SU-DHL-6 (cell line): Measurements from ENCODE around the gene SVIL.

ENCODE experiments used
- H2AFZ ChIP-seq: fragments of 200-600 bp; sonication (generic); 2 replicates; pipeline ENCODE4 v1.6.1; 2014; ENCODE audit warnings: low read depth, mild to moderate bottlenecking, moderate library complexity, mixed read lengths, antibody characterized with exemption, low read length; ENCODE audit not compliant: severe bottlenecking
- H3F3A ChIP-seq: fragments of 200-600 bp; shearing (Covaris generic); 2 replicates; pipeline ENCODE4 v1.6.0; 2016; ENCODE audit warnings: antibody characterized with exemption, mild to moderate bottlenecking; ENCODE audit not compliant: insufficient read depth
- H3K27ac ChIP-seq: fragments of 200-600 bp; sonication (generic); 2 replicates; pipeline ENCODE4 v1.5.1; 2016; ENCODE audit warnings: low read depth, mild to moderate bottlenecking, low read length, moderate library complexity, mixed read lengths
- H3K27me3 ChIP-seq: fragments of 200-600 bp; sonication (generic), shearing (Covaris generic); 2 replicates; pipeline ENCODE4 v1.6.0; 2014; ENCODE audit warnings: mild to moderate bottlenecking, low read length
- H3K36me3 ChIP-seq: fragments of 200-600 bp; sonication (generic); 2 replicates; pipeline ENCODE4 v1.6.1; 2014; ENCODE audit warnings: mild to moderate bottlenecking, low read length, mixed read lengths
- H3K4me2 ChIP-seq: fragments of 300-600, 200-600 bp; shearing (Covaris generic), sonication (generic); 2 replicates; pipeline ENCODE4 v1.6.0; 2014; ENCODE audit warnings: low read length, low read depth, mild to moderate bottlenecking; ENCODE audit not compliant: poor library complexity, severe bottlenecking
- H3K4me3 ChIP-seq: fragments of 200-600 bp; sonication (generic); 2 replicates; pipeline ENCODE4 v1.5.1; 2014; ENCODE audit warnings: antibody characterized with exemption, low read length, mild to moderate bottlenecking, mixed read lengths; ENCODE audit not compliant: insufficient read depth, poor library complexity, severe bottlenecking
- H3K79me2 ChIP-seq: fragments of 200-600 bp; sonication (generic); 2 replicates; pipeline ENCODE4 v1.6.1; 2014; ENCODE audit warnings: mild to moderate bottlenecking, low read length, moderate library complexity; ENCODE audit not compliant: insufficient read depth
- H3K9ac ChIP-seq: fragments of 200-600 bp; sonication (generic); 2 replicates; pipeline ENCODE4 v1.7.0; 2014; ENCODE audit warnings: mild to moderate bottlenecking, low read length
- H3K9me2 ChIP-seq: fragments of 200-600 bp; sonication (generic); replicated peaks from 2 replicates; pipeline ENCODE4 v1.6.1; 2014; ENCODE audit warnings: low read length; ENCODE audit not compliant: insufficient read depth
- H3K9me3 ChIP-seq: fragments of 200-600 bp; sonication (generic); 2 replicates; pipeline ENCODE4 v1.6.1; 2014; ENCODE audit warnings: low read length, mixed read lengths; ENCODE audit not compliant: insufficient read depth
- H4K20me1 ChIP-seq: fragments of 200-600 bp; sonication (generic); 2 replicates; pipeline ENCODE4 v1.6.1; 2014; ENCODE audit warnings: low read depth, mild to moderate bottlenecking, antibody characterized with exemption, low read length, moderate library complexity, mixed read lengths
- EZH2phosphoT487 ChIP-seq: fragments of 200-600 bp; sonication (generic), shearing (Covaris generic); conservative IDR thresholded peaks from 2 replicates; pipeline ENCODE4 v1.6.1; 2018; ENCODE audit warnings: mild to moderate bottlenecking, antibody characterized with exemption, low read length, moderate library complexity, mixed read lengths
- TF ChIP-seq, protein P1 (sequence below): fragments of 200-600 bp; sonication (generic); IDR thresholded peaks from one replicate; pipeline ENCODE4 v1.5.1; 2017; ENCODE audit warnings: antibody characterized with exemption, mild to moderate bottlenecking, low read length, moderate library complexity; ENCODE audit not compliant: insufficient read depth, poor library complexity, severe bottlenecking

The SVIL gene

GRCh38 chr10:29408847-29409240, 225.9 kb downstream of the SVIL start:
- Histone ChIP-seq H3K27ac (no peak overlapping the region), H3K36me3 (no peaks in the 10 kb centered on the region), H3K4me3 (no peak overlapping the region), H4K20me1 (no peaks in the 10 kb centered on the region), H3K9me2 (no peaks in the 10 kb centered on the region), H3F3A (no peaks in the 10 kb centered on the region), H3K4me2 (no peak overlapping the region), H3K9me3 (peaks cover 9% of the 10 kb centered on the region; the same call in 1 of the 2 replicates), H3K79me2 (no peaks in the 10 kb centered on the region), H3K27me3 (no peaks in the 10 kb centered on the region), H2AFZ (no peak overlapping the region), H3K9ac (no peak overlapping the region)
- no peak for TF ChIP-seq EZH2phosphoT487
- TF ChIP-seq, protein P1, sequence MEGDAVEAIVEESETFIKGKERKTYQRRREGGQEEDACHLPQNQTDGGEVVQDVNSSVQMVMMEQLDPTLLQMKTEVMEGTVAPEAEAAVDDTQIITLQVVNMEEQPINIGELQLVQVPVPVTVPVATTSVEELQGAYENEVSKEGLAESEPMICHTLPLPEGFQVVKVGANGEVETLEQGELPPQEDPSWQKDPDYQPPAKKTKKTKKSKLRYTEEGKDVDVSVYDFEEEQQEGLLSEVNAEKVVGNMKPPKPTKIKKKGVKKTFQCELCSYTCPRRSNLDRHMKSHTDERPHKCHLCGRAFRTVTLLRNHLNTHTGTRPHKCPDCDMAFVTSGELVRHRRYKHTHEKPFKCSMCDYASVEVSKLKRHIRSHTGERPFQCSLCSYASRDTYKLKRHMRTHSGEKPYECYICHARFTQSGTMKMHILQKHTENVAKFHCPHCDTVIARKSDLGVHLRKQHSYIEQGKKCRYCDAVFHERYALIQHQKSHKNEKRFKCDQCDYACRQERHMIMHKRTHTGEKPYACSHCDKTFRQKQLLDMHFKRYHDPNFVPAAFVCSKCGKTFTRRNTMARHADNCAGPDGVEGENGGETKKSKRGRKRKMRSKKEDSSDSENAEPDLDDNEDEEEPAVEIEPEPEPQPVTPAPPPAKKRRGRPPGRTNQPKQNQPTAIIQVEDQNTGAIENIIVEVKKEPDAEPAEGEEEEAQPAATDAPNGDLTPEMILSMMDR: no peak
